ENCODE data around the gene ANLN.

The ANLN gene

DNA sequence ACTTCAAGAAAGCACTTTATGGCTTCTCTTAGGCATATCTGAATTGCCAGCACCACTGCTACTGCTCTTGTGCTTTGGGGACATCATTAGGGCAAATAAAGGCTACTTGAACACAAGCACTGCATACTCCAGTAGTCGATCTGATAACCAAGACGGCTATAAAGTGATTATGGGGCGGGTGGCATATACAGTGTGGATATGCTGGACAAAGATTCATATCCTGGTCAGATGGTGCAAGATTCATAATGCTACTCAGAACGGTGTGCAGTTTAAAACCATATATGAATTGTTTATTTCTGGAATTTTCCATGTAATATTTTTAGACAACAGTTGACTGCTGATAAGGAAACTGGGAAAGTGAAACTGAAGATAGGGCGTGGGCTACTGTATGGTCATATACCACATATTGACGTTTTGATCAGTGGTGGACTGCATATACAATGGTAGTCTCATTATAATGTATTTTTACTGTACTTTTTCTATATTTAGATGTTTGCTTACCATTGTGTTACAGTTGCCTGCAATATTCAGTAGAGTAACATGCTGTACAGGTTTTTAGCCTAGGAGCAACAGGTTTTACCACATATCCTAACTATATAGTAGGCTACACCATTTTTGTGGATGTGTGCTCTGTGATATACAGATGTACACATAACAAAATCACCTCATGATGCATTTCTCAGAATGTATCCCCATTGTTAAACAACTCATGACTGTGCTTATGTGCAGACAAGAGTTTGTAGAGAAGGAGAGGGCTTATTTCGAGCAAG is 15.2 kb downstream of the ANLN start:
- TF ChIP-seq, protein P1, sequence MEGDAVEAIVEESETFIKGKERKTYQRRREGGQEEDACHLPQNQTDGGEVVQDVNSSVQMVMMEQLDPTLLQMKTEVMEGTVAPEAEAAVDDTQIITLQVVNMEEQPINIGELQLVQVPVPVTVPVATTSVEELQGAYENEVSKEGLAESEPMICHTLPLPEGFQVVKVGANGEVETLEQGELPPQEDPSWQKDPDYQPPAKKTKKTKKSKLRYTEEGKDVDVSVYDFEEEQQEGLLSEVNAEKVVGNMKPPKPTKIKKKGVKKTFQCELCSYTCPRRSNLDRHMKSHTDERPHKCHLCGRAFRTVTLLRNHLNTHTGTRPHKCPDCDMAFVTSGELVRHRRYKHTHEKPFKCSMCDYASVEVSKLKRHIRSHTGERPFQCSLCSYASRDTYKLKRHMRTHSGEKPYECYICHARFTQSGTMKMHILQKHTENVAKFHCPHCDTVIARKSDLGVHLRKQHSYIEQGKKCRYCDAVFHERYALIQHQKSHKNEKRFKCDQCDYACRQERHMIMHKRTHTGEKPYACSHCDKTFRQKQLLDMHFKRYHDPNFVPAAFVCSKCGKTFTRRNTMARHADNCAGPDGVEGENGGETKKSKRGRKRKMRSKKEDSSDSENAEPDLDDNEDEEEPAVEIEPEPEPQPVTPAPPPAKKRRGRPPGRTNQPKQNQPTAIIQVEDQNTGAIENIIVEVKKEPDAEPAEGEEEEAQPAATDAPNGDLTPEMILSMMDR (IDR thresholded peaks at IDR 0.05; ENCODE audit: low read depth, low read length): no peak

DNA sequence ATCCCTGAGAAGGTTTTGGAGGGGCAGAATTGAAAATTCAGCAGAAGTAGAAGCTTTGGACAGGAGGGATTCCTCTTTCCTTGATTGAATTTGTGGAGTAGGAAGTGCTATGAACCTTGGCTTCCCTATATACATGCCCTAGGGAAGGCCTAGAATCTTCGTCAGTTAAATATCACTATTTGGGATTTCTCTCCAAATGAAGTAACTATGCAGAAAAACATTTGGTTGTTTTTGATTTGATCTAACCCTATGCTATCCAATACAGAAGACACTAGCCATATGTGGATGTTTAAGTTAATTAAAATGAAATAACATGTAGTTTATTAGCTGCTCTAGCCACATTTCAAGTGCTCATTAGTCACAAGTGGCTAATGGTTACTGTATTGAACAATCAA is 15.7 kb downstream of the ANLN start:
- TF ChIP-seq, protein P1 (IDR thresholded peaks at IDR 0.05; ENCODE audit: low read depth, low read length): no peak
- H3K4me3 ChIP-seq (ENCODE audit: low read depth, low read length): no peak overlapping the region

More for the DNA sequence above, 15.2 kb downstream of the ANLN start:
- H3K4me3 ChIP-seq (ENCODE audit: low read depth, low read length): no peak overlapping the region

DNA sequence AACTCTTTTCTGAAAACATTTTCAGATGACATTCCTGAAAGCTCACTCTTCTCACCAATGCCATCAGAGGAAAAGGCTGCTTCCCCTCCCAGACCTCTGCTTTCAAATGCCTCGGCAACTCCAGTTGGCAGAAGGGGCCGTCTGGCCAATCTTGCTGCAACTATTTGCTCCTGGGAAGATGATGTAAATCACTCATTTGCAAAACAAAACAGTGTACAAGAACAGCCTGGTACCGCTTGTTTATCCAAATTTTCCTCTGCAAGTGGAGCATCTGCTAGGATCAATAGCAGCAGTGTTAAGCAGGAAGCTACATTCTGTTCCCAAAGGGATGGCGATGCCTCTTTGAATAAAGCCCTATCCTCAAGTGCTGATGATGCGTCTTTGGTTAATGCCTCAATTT is 16.5 kb downstream of the ANLN start:
- H3K4me3 ChIP-seq (ENCODE audit: low read depth, low read length): no peak overlapping the region
- TF ChIP-seq, protein P1 (IDR thresholded peaks at IDR 0.05; ENCODE audit: low read depth, low read length): no peak

DNA sequence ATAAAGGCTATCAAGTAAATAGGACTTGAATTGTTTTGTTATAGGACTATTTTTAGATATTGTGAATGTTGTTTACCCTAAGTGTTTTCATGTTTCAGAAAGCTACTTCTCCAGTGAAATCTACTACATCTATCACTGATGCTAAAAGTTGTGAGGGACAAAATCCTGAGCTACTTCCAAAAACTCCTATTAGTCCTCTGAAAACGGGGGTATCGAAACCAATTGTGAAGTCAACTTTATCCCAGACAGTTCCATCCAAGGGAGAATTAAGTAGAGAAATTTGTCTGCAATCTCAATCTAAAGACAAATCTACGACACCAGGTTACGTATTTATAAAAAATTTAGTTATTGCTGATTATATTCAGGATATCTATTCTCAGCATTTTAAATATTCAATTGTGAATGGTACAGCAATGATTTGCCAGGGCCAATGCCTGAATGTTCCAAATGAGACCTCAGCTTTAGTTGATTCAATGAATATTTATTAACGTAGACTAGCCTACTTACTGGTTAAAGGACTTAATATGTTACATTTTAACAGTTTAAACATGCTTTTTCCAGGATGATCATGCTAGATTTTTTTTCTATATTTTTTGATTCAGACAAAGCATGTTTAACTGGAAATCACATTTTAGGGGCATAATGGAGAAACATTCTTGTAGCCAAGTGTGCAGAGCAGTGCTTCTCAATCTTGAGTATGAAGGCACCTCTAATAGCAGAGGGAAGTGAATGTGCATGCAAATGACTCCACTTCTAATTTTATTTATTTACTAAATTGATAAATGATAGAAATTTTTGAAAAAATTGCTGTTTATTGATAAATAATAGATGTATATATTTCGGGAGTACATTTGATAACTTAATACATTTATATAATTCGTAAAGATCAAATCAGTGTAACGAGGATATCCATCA is 18.2 kb downstream of the ANLN start:
- no peak overlapping the region for H3K4me3 ChIP-seq (ENCODE audit: low read depth, low read length)
- TF ChIP-seq, protein P1 (IDR thresholded peaks at IDR 0.05; ENCODE audit: low read depth, low read length): no peak

DNA sequence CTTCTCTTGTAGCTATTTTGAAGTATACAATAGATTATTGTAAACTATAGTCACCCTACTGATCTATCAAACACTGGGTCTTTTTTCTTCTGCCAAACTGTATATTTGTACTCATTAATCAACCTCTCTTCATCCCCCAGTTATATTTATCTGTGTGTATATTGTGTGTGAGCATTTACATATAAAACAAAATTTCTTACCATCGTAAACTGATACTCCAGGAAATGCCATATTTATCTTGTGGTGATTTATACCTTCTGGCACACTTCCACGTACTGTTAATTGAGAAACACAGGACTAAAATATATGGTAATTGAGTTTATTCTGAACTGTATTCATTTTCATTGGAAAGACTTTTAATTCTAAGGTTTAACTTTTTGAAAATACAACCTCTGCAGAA is 18.9 kb downstream of the ANLN start:
- H3K4me3 ChIP-seq (ENCODE audit: low read depth, low read length): no peak overlapping the region
- TF ChIP-seq, protein P1 (IDR thresholded peaks at IDR 0.05; ENCODE audit: low read depth, low read length): no peak

DNA sequence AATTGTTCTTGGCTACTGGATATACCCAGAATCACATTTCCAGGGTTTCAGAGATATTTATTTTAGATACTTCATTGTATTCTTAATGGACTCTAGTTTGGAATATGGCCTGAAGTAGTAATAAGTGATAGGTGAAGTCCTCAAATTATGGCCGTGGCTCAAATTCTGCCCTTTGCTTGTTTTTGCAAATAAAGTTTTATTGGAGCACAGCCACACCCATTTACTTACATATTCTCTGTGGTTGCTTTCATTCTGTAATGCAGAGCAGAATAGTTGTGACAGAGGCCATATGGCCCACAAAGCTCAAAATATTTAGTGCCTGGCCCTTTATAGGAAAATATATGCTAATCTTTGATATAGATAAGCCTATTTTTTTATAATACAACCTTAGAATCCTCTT is 19.5 kb downstream of the ANLN start:
- no peak overlapping the region for H3K4me3 ChIP-seq (ENCODE audit: low read depth, low read length)
- TF ChIP-seq, protein P1 (IDR thresholded peaks at IDR 0.05; ENCODE audit: low read depth, low read length): no peak

DNA sequence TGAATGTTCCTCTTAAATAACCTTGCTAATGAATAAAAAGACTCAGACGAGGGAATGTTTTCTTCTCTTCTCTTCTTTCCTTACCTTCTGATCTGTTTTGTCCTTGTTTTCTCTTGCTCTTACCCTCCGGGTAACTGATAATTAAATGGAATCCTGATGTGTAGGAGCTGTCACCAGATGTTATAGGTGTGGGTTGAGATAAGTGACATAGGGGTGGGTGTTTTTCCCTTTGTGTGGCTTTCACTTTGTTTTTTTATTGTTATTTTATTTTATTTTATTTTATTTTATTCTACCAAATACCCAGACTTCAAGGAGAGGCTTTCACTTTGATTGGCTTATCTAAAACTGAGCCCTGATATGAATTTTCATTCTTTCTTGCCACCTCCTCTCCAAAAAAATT is 25.5 kb downstream of the ANLN start:
- TF ChIP-seq, protein P1 (IDR thresholded peaks at IDR 0.05; ENCODE audit: low read depth, low read length): no peak
- no peak overlapping the region for H3K4me3 ChIP-seq (ENCODE audit: low read depth, low read length)
